IMR-90 (cell line): Measurements from ENCODE around the gene GANC. TPM values are rescaled to one million over a fixed set of nuclear protein-coding genes. Genes with fewer than 3 reads are reported as not detected.

Source experiments
- ATAC-seq: fragments of 200-7000 bp; cut with Tn5 transposase; 2 replicates; pipeline ENCODE4 v1.9.1; 2020; ENCODE audit warnings: low read depth, mild to moderate bottlenecking, moderate library complexity
- BruUV-seq: library from RNA; stranded (reverse); fragments of 400-500 nt; replicated peaks from 2 replicates; lab custom pipeline; 2021; lab: Mats Ljungman, UMichigan
- CTCF ChIA-PET: fragments of 300-600 bp; formaldehyde crosslinking; extraction: SDS; loops from one replicate; lab custom pipeline; 2021; ENCODE audit warnings: antibody characterized with exemption; lab: Yijun Ruan, JAX
- POLR2A ChIA-PET: fragments of 300-600 bp; sonication (Branson Sonifier 250); formaldehyde crosslinking; loops from one replicate; lab custom pipeline; 2022; ENCODE audit warnings: antibody characterized with exemption; ENCODE audit not compliant: unreplicated experiment; lab: Charles Lee
- DNase-seq: peaks from one replicate; pipeline ENCODE4 v3.0.0; 2013
- H2AFZ ChIP-seq: replicated peaks from 2 replicates; pipeline ENCODE3; 2013; ENCODE audit warnings: low read length, mild to moderate bottlenecking; ENCODE audit not compliant: poor library complexity
- H2AK5ac ChIP-seq: 2 replicates; pipeline ENCODE4 v1.6.1; 2013; ENCODE audit warnings: low read depth, low read length, inconsistent platforms
- H2AK9ac ChIP-seq: replicated peaks from 2 replicates; pipeline ENCODE3; 2013; ENCODE audit warnings: mild to moderate bottlenecking, low read depth, low read length, moderate library complexity; ENCODE audit not compliant: poor library complexity
- H2BK120ac ChIP-seq: 2 replicates; pipeline ENCODE4 v1.6.1; 2013; ENCODE audit warnings: low read depth, low read length, inconsistent platforms
- H2BK15ac ChIP-seq: 3 replicates; pipeline ENCODE4 v1.6.1; 2013; ENCODE audit warnings: low read depth, low read length, inconsistent platforms
- H2BK20ac ChIP-seq: 2 replicates; pipeline ENCODE4 v1.6.1; 2013; ENCODE audit warnings: low read depth, mild to moderate bottlenecking, inconsistent platforms, low read length, moderate library complexity
- H2BK5ac ChIP-seq: 2 replicates; pipeline ENCODE4 v1.6.1; 2013; ENCODE audit warnings: mild to moderate bottlenecking, low read depth, low read length, inconsistent platforms; ENCODE audit not compliant: poor library complexity, severe bottlenecking
- H3K14ac ChIP-seq: replicated peaks from 2 replicates; pipeline ENCODE4 v1.6.1; 2013; ENCODE audit warnings: low read depth, low read length, inconsistent platforms
- H3K18ac ChIP-seq: 2 replicates; pipeline ENCODE4 v1.6.1; 2013; ENCODE audit warnings: low read depth, low read length, control low read depth
- H3K23ac ChIP-seq: 2 replicates; pipeline ENCODE4 v1.6.1; 2013; ENCODE audit warnings: low read depth, low read length, inconsistent platforms
- H3K27ac ChIP-seq: 2 replicates; pipeline ENCODE4 v1.5.1; 2013; ENCODE audit warnings: mild to moderate bottlenecking, control low read depth, low read length; ENCODE audit not compliant: insufficient read depth
- H3K27me3 ChIP-seq: 2 replicates; pipeline ENCODE4 v1.6.1; 2013; ENCODE audit warnings: low read length; ENCODE audit not compliant: control insufficient read depth, insufficient read depth
- H3K36me3 ChIP-seq: 2 replicates; pipeline ENCODE4 v1.6.1; 2013; ENCODE audit warnings: low read length, mixed read lengths; ENCODE audit not compliant: control insufficient read depth, insufficient read depth
- H3K4ac ChIP-seq: 2 replicates; pipeline ENCODE4 v1.6.1; 2013; ENCODE audit warnings: low read depth, low read length, inconsistent platforms
- H3K4me1 ChIP-seq: 2 replicates; pipeline ENCODE4 v1.6.1; 2013; ENCODE audit warnings: low read length, mixed read lengths; ENCODE audit not compliant: control insufficient read depth, insufficient read depth
- H3K4me2 ChIP-seq: 2 replicates; pipeline ENCODE4 v1.6.1; 2013; ENCODE audit warnings: low read depth, mild to moderate bottlenecking, control low read depth, low read length, moderate library complexity
- H3K4me3 ChIP-seq: 2 replicates; pipeline ENCODE4 v1.5.1; 2013; ENCODE audit warnings: low read depth, mild to moderate bottlenecking, control low read depth, low read length, moderate library complexity; ENCODE audit not compliant: insufficient read depth
- H3K56ac ChIP-seq: 2 replicates; pipeline ENCODE4 v1.6.1; 2013; ENCODE audit warnings: low read length, inconsistent platforms; ENCODE audit not compliant: insufficient read depth; ENCODE audit errors: extremely low read depth
- H3K79me1 ChIP-seq, 2 experiments: 2 replicates each; pipeline ENCODE4 v1.6.1; 2013; ENCODE audit warnings: low read length in 2 of 2, inconsistent platforms in 1 of 2, low read depth in 1 of 2
- H3K9ac ChIP-seq: 2 replicates; pipeline ENCODE4 v1.6.1; 2013; ENCODE audit warnings: low read depth, low read length, control low read depth
- H3K9me1 ChIP-seq: 2 replicates; pipeline ENCODE4 v1.6.1; 2013; ENCODE audit warnings: low read length, inconsistent platforms; ENCODE audit not compliant: insufficient read depth
- H3K9me3 ChIP-seq: 2 replicates; pipeline ENCODE4 v1.6.1; 2013; ENCODE audit warnings: low read length; ENCODE audit not compliant: control insufficient read depth, insufficient read depth
- H4K20me1 ChIP-seq: 2 replicates; pipeline ENCODE4 v1.6.1; 2013; ENCODE audit warnings: low read length, inconsistent platforms; ENCODE audit not compliant: insufficient read depth
- H4K5ac ChIP-seq: 2 replicates; pipeline ENCODE4 v1.6.1; 2013; ENCODE audit warnings: mild to moderate bottlenecking, low read depth, low read length, control low read depth
- H4K8ac ChIP-seq, 2 experiments: 2 replicates each; pipeline ENCODE4 v1.6.1; 2013; ENCODE audit warnings: low read depth in 2 of 2, low read length in 2 of 2, control low read depth in 1 of 2, inconsistent platforms in 1 of 2
- H4K91ac ChIP-seq: 2 replicates; pipeline ENCODE4 v1.6.1; 2013; ENCODE audit warnings: low read depth, low read length, inconsistent platforms; ENCODE audit not compliant: insufficient read depth
- CEBPB ChIP-seq: IDR thresholded peaks from 2 replicates; pipeline ENCODE4 v1.6.1; 2012; ENCODE audit warnings: low read depth, low read length, improper control_type of control experiment
- MAFK ChIP-seq: IDR thresholded peaks from 2 replicates; pipeline ENCODE4 v1.6.1; 2012; ENCODE audit warnings: low read depth, low read length, improper control_type of control experiment
- MXI1 ChIP-seq: IDR thresholded peaks from 2 replicates; pipeline ENCODE4 v1.6.1; 2012; ENCODE audit warnings: low read depth, mild to moderate bottlenecking, low read length, moderate library complexity, borderline replicate concordance
- NFE2L2 ChIP-seq: fragments of 150-350 bp; IDR thresholded peaks from 2 replicates; pipeline ENCODE4 v1.6.1; 2016; ENCODE audit warnings: low read depth, mild to moderate bottlenecking, low read length
- POLR2A ChIP-seq: IDR thresholded peaks from 2 replicates; pipeline ENCODE4 v1.6.1; 2012; ENCODE audit warnings: mild to moderate bottlenecking, low read depth, low read length
- RAD21 ChIP-seq: IDR thresholded peaks from 2 replicates; pipeline ENCODE4 v1.6.1; 2012; ENCODE audit warnings: low read length, improper control_type of control experiment
- RFX5 ChIP-seq: IDR thresholded peaks from 2 replicates; pipeline ENCODE4 v1.8.0; 2012; ENCODE audit warnings: low read depth, mild to moderate bottlenecking, low read length, moderate library complexity
- WGBS, 2 experiments: methylation state at CpG; one replicate each; pipeline versions ENCODE4 v1.1.5 to v1.1.7; 2013; ENCODE audit warnings: missing lambda C conversion rate in 2 of 2; ENCODE audit not compliant: insufficient read length in 1 of 2; ENCODE audit errors: extremely low coverage in 2 of 2; 5-methylcytosine and 5-hydroxymethylcytosine counted together
- dilution Hi-C: fragments of 300-500 bp; cut with HindIII; formaldehyde crosslinking; loops from one replicate; pipeline ENCODE4 v1.14.3; 2018; ENCODE audit warnings: low sequenced_read_pairs; ENCODE audit not compliant: unreplicated experiment
- in situ Hi-C: fragments of 300-500 bp; cut with MboI; formaldehyde crosslinking; loops from 3 replicates; pipeline ENCODE4 v1.14.3; 2019; ENCODE audit warnings: low sequenced_read_pairs, inconsistent platforms, mixed read lengths
- intact Hi-C: fragments of 100-400 bp; cut with micrococcal nuclease; formaldehyde crosslinking; loops from 2 replicates; pipeline ENCODE4 v1.10.0; 2022
- polyA plus RNA-seq, 3 experiments: library from polyadenylated mRNA; depleted of rRNA; stranded (reverse); fragments of >200 nt; gene quantifications; 2 replicates each; pipeline ENCODE4 v1.2.3, GENCODE V29; 2012; ENCODE audit warnings: low replicate concordance in 1 of 3
- total RNA-seq: library from RNA; depleted of rRNA; stranded (reverse); fragments of >200 nt; gene quantifications from 2 replicates; pipeline ENCODE4 v1.2.3, GENCODE V29; 2012
- TF ChIP-seq, protein P1 (sequence below): fragments of 150-350 bp; IDR thresholded peaks from 2 replicates; pipeline ENCODE4 v1.6.1; 2017; ENCODE audit warnings: mild to moderate bottlenecking, antibody characterized with exemption, low read length, low read depth
- TF ChIP-seq, protein P2 (sequence below): fragments of 150-350 bp; IDR thresholded peaks from 2 replicates; pipeline ENCODE4 v1.6.1; 2016; ENCODE audit warnings: low read depth, mild to moderate bottlenecking, low read length, moderate library complexity, borderline replicate concordance

The GANC gene
- total and polyA plus RNA-seq, 2 of the 4 experiments (the other 2 are of a cell fraction): 7.1 to 19.2 TPM

DNA sequence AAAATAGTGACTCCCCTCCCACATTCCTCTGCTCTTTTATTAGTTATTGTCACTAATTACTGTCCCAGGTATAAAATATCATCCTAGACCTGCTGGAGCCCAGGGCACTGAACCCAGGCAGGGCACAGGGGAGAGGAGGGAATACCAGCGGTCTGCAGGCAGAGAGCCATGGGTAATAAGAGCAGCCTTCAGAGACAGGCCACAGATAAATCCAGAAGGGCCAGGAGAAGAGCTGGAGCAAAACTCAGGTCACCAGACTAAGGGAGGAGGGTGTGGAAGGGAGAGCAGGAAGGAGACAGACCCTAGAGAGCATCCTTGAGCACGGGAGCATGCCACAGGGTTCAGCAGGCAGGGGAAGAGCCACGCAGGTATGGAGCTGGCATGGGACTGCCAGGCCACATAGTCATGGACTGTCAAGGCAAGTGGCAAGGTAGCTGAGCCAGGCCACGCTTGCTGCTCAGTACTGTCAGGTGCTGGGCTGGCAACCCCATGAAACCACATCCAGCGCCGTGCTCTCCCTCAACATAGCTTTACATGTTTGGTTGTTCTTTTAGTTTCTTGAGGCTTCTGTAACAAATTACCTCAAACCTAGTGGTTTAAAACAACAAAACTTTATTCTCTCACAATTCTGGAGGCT lies 70.7 kb downstream of the GANC start:
- no peak overlapping the region for H2AK9ac ChIP-seq
- intact Hi-C loops (no loop called here), in situ Hi-C loops (no loop called here), dilution Hi-C loops (no loop called here)
- H3K14ac ChIP-seq: no peak overlapping the region
- no peak overlapping the region for H3K27ac ChIP-seq
- ChIA-PET POLR2A (no interaction called here), CTCF (no interaction called here)
- H2BK20ac ChIP-seq: peak overlapping the region; percentile 34; the same call in 1 of the 2 replicates
- H3K27me3 ChIP-seq: no peaks in the 10 kb centered on the region
- H2BK5ac ChIP-seq: no peak overlapping the region
- no TSS peak for BruUV-seq
- no peak overlapping the region for H3K56ac ChIP-seq
- H3K4me3 ChIP-seq: no peak overlapping the region
- 0 out of 2 replicates have a peak overlapping the region, but pooled peaks have one; percentile 17 for H3K4ac ChIP-seq
- no peak overlapping the region for H3K23ac ChIP-seq
- H4K91ac ChIP-seq: no peak overlapping the region
- H3K36me3 ChIP-seq: no peaks in the 10 kb centered on the region
- TF ChIP-seq MXI1 (no peak), POLR2A (no peak), NFE2L2 (no peak), RAD21 (no peak), CEBPB (no peak), RFX5 (no peak), MAFK (no peak)
- TF ChIP-seq, protein P1, sequence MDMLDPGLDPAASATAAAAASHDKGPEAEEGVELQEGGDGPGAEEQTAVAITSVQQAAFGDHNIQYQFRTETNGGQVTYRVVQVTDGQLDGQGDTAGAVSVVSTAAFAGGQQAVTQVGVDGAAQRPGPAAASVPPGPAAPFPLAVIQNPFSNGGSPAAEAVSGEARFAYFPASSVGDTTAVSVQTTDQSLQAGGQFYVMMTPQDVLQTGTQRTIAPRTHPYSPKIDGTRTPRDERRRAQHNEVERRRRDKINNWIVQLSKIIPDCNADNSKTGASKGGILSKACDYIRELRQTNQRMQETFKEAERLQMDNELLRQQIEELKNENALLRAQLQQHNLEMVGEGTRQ: no peak
- TF ChIP-seq, protein P2, sequence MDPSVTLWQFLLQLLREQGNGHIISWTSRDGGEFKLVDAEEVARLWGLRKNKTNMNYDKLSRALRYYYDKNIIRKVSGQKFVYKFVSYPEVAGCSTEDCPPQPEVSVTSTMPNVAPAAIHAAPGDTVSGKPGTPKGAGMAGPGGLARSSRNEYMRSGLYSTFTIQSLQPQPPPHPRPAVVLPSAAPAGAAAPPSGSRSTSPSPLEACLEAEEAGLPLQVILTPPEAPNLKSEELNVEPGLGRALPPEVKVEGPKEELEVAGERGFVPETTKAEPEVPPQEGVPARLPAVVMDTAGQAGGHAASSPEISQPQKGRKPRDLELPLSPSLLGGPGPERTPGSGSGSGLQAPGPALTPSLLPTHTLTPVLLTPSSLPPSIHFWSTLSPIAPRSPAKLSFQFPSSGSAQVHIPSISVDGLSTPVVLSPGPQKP: no peak
- no peak overlapping the region for H3K18ac ChIP-seq
- no peaks in the 10 kb centered on the region for H3K9me3 ChIP-seq
- H2BK15ac ChIP-seq: peak overlapping the region; percentile 10; the same call in 1 of the 3 replicates
- peaks cover 11% of the 10 kb centered on the region for H3K9me1 ChIP-seq
- ATAC-seq (no peak), DNase-seq (no peak)
- H2AFZ ChIP-seq: peak overlapping the region; percentile 16
- 0 out of 2 replicates have a peak overlapping the region, but pooled peaks have one; percentile 49 for H2AK5ac ChIP-seq
- H3K79me1 ChIP-seq: 0 out of 4 replicates have a peak, but pooled peaks cover 0 to 5% of the 10 kb centered on the region in 2 experiments
- H4K8ac ChIP-seq: no peak overlapping the region
- H3K4me1 ChIP-seq: peaks cover 10% of the 10 kb centered on the region
- H2BK120ac ChIP-seq: no peak overlapping the region; the same call in 1 of the 2 replicates
- no peak overlapping the region for H3K9ac ChIP-seq
- H4K20me1 ChIP-seq: no peaks in the 10 kb centered on the region
- WGBS, 2 experiments: 93% methylated on average over 2 of the region's 6 CpGs; no CpG with 5 or more reads in 1 of the 2 experiments
- no peak overlapping the region for H3K4me2 ChIP-seq
- H4K5ac ChIP-seq: no peak overlapping the region
